Measurements from ENCODE around the gene CEP85L.

Gene CEP85L

DNA sequence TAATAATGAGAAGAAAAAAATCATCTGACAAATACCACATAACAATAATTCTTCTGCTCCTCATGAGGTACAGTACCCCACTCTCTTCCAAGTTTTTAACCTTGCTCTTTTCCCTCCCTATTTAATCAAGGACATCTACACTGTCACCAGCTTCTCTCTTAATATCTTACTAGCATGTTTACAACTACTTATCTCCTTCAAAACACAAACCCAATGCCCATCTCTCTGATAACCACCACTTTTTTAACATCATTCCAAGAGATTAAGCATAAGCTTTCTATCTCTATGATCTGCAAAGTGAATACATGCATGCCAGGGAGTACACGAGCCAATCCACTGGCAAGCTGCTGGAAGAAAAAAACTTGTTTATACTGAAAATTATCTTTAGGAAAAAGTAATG lies 10.3 kb downstream of the CEP85L start:
- Histone ChIP-seq H3K4me3 (replicated peaks; ENCODE audit: insufficient read depth, low read length) (no peak overlapping the region), H3K27me3 (ENCODE audit: insufficient read depth, poor library complexity, severe bottlenecking) (no peaks in the 10 kb centered on the region), H3K27ac (replicated peaks) (no peak overlapping the region)
- DNase-seq (ENCODE audit: low read depth in 1 of 2, low spot score in 1 of 2) = no peak
- no peak for TF ChIP-seq CTCF (IDR thresholded peaks at IDR 0.05; ENCODE audit: insufficient read depth, low read length)
- no peak for TF ChIP-seq SPI1 (IDR thresholded peaks at IDR 0.05; ENCODE audit: borderline replicate concordance, low read depth)
- TF ChIP-seq GABPA (IDR thresholded peaks at IDR 0.05; ENCODE audit: low read depth) = no peak
- TF ChIP-seq, protein P1, sequence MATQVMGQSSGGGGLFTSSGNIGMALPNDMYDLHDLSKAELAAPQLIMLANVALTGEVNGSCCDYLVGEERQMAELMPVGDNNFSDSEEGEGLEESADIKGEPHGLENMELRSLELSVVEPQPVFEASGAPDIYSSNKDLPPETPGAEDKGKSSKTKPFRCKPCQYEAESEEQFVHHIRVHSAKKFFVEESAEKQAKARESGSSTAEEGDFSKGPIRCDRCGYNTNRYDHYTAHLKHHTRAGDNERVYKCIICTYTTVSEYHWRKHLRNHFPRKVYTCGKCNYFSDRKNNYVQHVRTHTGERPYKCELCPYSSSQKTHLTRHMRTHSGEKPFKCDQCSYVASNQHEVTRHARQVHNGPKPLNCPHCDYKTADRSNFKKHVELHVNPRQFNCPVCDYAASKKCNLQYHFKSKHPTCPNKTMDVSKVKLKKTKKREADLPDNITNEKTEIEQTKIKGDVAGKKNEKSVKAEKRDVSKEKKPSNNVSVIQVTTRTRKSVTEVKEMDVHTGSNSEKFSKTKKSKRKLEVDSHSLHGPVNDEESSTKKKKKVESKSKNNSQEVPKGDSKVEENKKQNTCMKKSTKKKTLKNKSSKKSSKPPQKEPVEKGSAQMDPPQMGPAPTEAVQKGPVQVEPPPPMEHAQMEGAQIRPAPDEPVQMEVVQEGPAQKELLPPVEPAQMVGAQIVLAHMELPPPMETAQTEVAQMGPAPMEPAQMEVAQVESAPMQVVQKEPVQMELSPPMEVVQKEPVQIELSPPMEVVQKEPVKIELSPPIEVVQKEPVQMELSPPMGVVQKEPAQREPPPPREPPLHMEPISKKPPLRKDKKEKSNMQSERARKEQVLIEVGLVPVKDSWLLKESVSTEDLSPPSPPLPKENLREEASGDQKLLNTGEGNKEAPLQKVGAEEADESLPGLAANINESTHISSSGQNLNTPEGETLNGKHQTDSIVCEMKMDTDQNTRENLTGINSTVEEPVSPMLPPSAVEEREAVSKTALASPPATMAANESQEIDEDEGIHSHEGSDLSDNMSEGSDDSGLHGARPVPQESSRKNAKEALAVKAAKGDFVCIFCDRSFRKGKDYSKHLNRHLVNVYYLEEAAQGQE (IDR thresholded peaks at IDR 0.05; ENCODE audit: insufficient replicate concordance, low read depth) = no peak
- TF ChIP-seq POLR2AphosphoS5 (IDR thresholded peaks at IDR 0.05; ENCODE audit: low read depth) = no peak

- H3K27ac ChIP-seq (replicated peaks) = no peak overlapping the region
- TF ChIP-seq POLR2AphosphoS5 (IDR thresholded peaks at IDR 0.05; ENCODE audit: low read depth) = no peak
- TF ChIP-seq CTCF (IDR thresholded peaks at IDR 0.05; ENCODE audit: insufficient read depth, low read length) = no peak
- TF ChIP-seq, protein P1 (IDR thresholded peaks at IDR 0.05; ENCODE audit: insufficient replicate concordance, low read depth) = no peak
- TF ChIP-seq SPI1 (IDR thresholded peaks at IDR 0.05; ENCODE audit: borderline replicate concordance, low read depth) = no peak
- TF ChIP-seq GABPA (IDR thresholded peaks at IDR 0.05; ENCODE audit: low read depth) = no peak
- H3K27me3 ChIP-seq (ENCODE audit: insufficient read depth, poor library complexity, severe bottlenecking) = no peaks in the 10 kb centered on the region
- no peak for DNase-seq (ENCODE audit: low read depth in 1 of 2, low spot score in 1 of 2)
- no peak overlapping the region for H3K4me3 ChIP-seq (replicated peaks; ENCODE audit: insufficient read depth, low read length)
These were observed 12.1 kb downstream of the CEP85L start for GRCh38 chr6:118639054-118639964.

- Histone ChIP-seq H3K27ac (replicated peaks) (no peak overlapping the region), H3K4me3 (replicated peaks; ENCODE audit: insufficient read depth, low read length) (no peak overlapping the region), H3K27me3 (ENCODE audit: insufficient read depth, poor library complexity, severe bottlenecking) (no peaks in the 10 kb centered on the region)
- no peak for DNase-seq (ENCODE audit: low read depth in 1 of 2, low spot score in 1 of 2)
- TF ChIP-seq POLR2AphosphoS5 (IDR thresholded peaks at IDR 0.05; ENCODE audit: low read depth) = no peak
- no peak for TF ChIP-seq SPI1 (IDR thresholded peaks at IDR 0.05; ENCODE audit: borderline replicate concordance, low read depth)
- TF ChIP-seq CTCF (IDR thresholded peaks at IDR 0.05; ENCODE audit: insufficient read depth, low read length) = no peak
- TF ChIP-seq, protein P1 (IDR thresholded peaks at IDR 0.05; ENCODE audit: insufficient replicate concordance, low read depth) = no peak
- TF ChIP-seq GABPA (IDR thresholded peaks at IDR 0.05; ENCODE audit: low read depth) = no peak
These were observed 13.1 kb downstream of the CEP85L start for GRCh38 chr6:118638288-118638687.
